ENCODE measurements around the gene ETFB. TPM values are rescaled to one million over a fixed set of nuclear protein-coding genes. Genes with fewer than 3 reads are reported as not detected.

ETFB gene
- total and polyA plus RNA-seq, 5 donors from 2014 or later: 41.7 to 113 (median 76.8) TPM

Other genes starting within 250 kb of the ETFB start
- 1.1 TPM for gene SIGLEC9, start 241.5 kb downstream of the ETFB start, total RNA-seq
- under 1 TPM in 3 of 4 donors, not detected in 1; 0.33 to 0.52 (median 0.37) TPM for gene SIGLEC9, start 241.5 kb downstream of the ETFB start, polyA plus RNA-seq
- not detected for gene SIGLEC7, start 224.1 kb downstream of the ETFB start, total RNA-seq
- not detected for gene SIGLEC7, start 224.1 kb downstream of the ETFB start, polyA plus RNA-seq
- gene CD33, start 141.3 kb downstream of the ETFB start, total RNA-seq: 0.99 TPM
- gene CD33, start 141.3 kb downstream of the ETFB start, polyA plus RNA-seq: 1 to 10 TPM in 1 of 4 donors, not detected in 3; 1.1 TPM
- not detected for gene SIGLECL1, start 115.3 kb downstream of the ETFB start, total RNA-seq
- gene SIGLECL1, start 115.3 kb downstream of the ETFB start, polyA plus RNA-seq: not detected
- not detected for gene IGLON5, start 54.7 kb downstream of the ETFB start, total RNA-seq
- not detected for gene IGLON5, start 54.7 kb downstream of the ETFB start, polyA plus RNA-seq
- 0.27 TPM for gene VSIG10L, start 24.2 kb downstream of the ETFB start, total RNA-seq
- under 1 TPM in 2 of 4 donors, not detected in 2; 0.15 to 0.37 TPM for gene VSIG10L, start 24.2 kb downstream of the ETFB start, polyA plus RNA-seq
- gene CLDND2, start 2.6 kb upstream of the ETFB start, total RNA-seq: not detected
- under 1 TPM in 1 of 4 donors, not detected in 3; 0.41 TPM for gene CLDND2, start 2.6 kb upstream of the ETFB start, polyA plus RNA-seq
- gene NKG7, start 6.3 kb upstream of the ETFB start, total RNA-seq: 1.8 TPM
- gene NKG7, start 6.3 kb upstream of the ETFB start, polyA plus RNA-seq: 10 to 100 TPM in 1 of 4 donors, 1 to 10 TPM in 3; 2.7 to 12.2 (median 4.5) TPM
- not detected for gene LIM2, start 21.6 kb upstream of the ETFB start, total RNA-seq
- gene LIM2, start 21.6 kb upstream of the ETFB start, polyA plus RNA-seq: not detected
- not detected for gene C19orf84, start 24.2 kb upstream of the ETFB start, total RNA-seq
- not detected for gene C19orf84, start 24.2 kb upstream of the ETFB start, polyA plus RNA-seq
- gene SIGLEC10, start 51.3 kb upstream of the ETFB start, total RNA-seq: 0.25 TPM
- under 1 TPM in 3 of 4 donors, not detected in 1; 0.15 to 0.37 (median 0.30) TPM for gene SIGLEC10, start 51.3 kb upstream of the ETFB start, polyA plus RNA-seq
- not detected for gene SIGLEC8, start 92.1 kb upstream of the ETFB start, total RNA-seq
- gene SIGLEC8, start 92.1 kb upstream of the ETFB start, polyA plus RNA-seq: not detected
- not detected for gene CEACAM18, start 112.2 kb upstream of the ETFB start, total RNA-seq
- gene CEACAM18, start 112.2 kb upstream of the ETFB start, polyA plus RNA-seq: not detected
- not detected for gene SIGLEC12, start 135.4 kb upstream of the ETFB start, total RNA-seq
- gene SIGLEC12, start 135.4 kb upstream of the ETFB start, polyA plus RNA-seq: 1 to 10 TPM in 1 of 4 donors, under 1 TPM in 1, not detected in 2; 0.57 to 1.3 TPM
- gene SIGLEC6, start 165.3 kb upstream of the ETFB start, total RNA-seq: not detected
- not detected for gene SIGLEC6, start 165.3 kb upstream of the ETFB start, polyA plus RNA-seq
- gene ZNF175, start 204.9 kb upstream of the ETFB start, total RNA-seq: 5.2 TPM
- gene ZNF175, start 204.9 kb upstream of the ETFB start, polyA plus RNA-seq: 1 to 10 TPM in 3 of 4 donors, under 1 TPM in 1; 0.88 to 3.8 (median 2.5) TPM